ENCODE measurements around the gene ZNF445.

DNA sequence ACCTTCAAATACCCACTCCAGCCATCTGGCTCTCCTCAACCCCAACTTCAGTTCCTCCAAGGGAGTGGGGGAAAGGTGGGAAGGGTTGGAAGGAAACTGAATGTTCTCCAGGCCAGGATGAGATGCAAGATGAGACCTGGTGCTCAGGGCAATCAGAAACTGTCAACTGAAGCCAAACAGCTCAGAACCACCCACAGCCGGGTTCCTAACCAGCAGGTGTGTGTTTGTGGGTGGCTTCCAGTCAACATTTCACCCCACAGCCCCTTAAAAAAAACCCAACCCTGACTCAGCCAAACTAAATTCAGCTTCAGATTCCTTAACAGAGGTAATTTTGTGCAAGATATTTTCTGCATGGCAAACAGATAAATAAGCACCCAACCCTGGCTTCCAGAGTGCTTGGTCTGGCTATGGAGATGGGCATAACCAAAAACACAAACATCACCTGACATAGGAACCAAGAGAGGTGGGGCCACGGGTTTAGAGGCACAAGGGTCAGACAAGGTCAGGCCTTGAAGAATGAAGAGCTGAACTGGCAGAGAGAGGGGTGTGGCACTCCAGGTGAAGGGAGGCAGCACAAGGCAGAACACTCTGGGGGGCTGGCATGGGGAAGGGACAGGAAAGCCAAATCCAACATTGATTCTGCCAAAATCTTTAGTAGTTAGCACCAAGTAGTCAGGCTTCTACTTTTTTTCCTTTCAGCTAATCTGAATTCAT lies 34.7 kb downstream of the ZNF445 start:
- TF ChIP-seq POLR2A (IDR thresholded peaks at IDR 0.05) (no peak), POLR2AphosphoS5 (IDR thresholded peaks at IDR 0.05) (no peak), EP300 (IDR thresholded peaks at IDR 0.05) (no peak)
- TF ChIP-seq, protein P1, sequence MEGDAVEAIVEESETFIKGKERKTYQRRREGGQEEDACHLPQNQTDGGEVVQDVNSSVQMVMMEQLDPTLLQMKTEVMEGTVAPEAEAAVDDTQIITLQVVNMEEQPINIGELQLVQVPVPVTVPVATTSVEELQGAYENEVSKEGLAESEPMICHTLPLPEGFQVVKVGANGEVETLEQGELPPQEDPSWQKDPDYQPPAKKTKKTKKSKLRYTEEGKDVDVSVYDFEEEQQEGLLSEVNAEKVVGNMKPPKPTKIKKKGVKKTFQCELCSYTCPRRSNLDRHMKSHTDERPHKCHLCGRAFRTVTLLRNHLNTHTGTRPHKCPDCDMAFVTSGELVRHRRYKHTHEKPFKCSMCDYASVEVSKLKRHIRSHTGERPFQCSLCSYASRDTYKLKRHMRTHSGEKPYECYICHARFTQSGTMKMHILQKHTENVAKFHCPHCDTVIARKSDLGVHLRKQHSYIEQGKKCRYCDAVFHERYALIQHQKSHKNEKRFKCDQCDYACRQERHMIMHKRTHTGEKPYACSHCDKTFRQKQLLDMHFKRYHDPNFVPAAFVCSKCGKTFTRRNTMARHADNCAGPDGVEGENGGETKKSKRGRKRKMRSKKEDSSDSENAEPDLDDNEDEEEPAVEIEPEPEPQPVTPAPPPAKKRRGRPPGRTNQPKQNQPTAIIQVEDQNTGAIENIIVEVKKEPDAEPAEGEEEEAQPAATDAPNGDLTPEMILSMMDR (IDR thresholded peaks at IDR 0.05) = no peak
